ENCODE results near the gene GNRH2.

DNA sequence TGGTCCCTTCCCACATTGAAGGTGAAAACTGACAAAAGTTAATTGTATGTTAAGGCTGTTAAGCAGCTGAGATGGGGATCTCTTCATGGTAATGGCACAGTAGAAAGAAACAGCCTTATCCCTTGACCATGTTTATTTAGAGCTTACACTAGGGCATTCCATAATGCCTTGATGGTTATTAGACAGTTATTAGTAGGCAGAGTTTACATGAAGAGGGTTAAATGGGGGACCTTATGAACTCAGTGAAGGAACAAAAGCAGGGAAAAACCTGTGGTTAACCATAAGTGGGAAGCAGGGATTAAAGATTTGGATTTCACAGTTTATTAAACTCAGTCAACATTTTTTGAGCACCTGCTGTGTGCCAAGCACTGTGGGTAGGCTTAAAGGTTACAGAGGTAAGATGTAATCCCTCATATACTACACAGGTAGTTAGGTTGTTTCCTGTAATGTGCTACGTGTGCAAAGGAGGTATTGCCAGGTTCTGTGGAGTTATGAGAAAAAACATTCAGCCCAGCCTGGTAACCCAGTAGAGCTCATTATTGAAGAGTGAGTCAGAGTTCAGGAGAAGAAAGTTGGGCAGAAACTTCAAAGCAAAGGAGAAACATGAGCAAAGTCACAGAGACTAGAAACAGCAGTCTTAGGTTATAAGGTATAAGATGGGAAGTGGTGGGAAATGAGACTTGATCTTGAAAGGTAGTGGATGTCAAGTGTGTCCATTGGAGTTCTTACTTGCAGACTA, 32.3 kb upstream of the GNRH2 start:
- TF ChIP-seq, protein P1, sequence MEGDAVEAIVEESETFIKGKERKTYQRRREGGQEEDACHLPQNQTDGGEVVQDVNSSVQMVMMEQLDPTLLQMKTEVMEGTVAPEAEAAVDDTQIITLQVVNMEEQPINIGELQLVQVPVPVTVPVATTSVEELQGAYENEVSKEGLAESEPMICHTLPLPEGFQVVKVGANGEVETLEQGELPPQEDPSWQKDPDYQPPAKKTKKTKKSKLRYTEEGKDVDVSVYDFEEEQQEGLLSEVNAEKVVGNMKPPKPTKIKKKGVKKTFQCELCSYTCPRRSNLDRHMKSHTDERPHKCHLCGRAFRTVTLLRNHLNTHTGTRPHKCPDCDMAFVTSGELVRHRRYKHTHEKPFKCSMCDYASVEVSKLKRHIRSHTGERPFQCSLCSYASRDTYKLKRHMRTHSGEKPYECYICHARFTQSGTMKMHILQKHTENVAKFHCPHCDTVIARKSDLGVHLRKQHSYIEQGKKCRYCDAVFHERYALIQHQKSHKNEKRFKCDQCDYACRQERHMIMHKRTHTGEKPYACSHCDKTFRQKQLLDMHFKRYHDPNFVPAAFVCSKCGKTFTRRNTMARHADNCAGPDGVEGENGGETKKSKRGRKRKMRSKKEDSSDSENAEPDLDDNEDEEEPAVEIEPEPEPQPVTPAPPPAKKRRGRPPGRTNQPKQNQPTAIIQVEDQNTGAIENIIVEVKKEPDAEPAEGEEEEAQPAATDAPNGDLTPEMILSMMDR (IDR thresholded peaks at IDR 0.05) = no peak
- no peak for TF ChIP-seq FOXM1 (IDR thresholded peaks at IDR 0.05; ENCODE audit: low read depth)
- TF ChIP-seq, protein P2, sequence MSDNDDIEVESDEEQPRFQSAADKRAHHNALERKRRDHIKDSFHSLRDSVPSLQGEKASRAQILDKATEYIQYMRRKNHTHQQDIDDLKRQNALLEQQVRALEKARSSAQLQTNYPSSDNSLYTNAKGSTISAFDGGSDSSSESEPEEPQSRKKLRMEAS (IDR thresholded peaks at IDR 0.05; ENCODE audit: low read depth) = no peak
- no peak for TF ChIP-seq CHD2 (IDR thresholded peaks at IDR 0.05; ENCODE audit: low read length, partially characterized antibody)
- TF ChIP-seq RCOR1 (IDR thresholded peaks at IDR 0.05; ENCODE audit: low read length) = no peak
- TF ChIP-seq NRF1 (IDR thresholded peaks at IDR 0.05; ENCODE audit: low read depth, low read length) = no peak
- no peak for TF ChIP-seq EZH2phosphoT487 (IDR thresholded peaks at IDR 0.05; ENCODE audit: borderline replicate concordance, low read depth)
- no peak for TF ChIP-seq MEF2A (IDR thresholded peaks at IDR 0.05; ENCODE audit: borderline replicate concordance, low read depth)
- no peak for TF ChIP-seq EP300 (IDR thresholded peaks at IDR 0.05; ENCODE audit: borderline replicate concordance in 1 of 2, low read depth in 1 of 2, low read length in 1 of 2)
- no peak for TF ChIP-seq MXI1 (IDR thresholded peaks at IDR 0.05; ENCODE audit: low read depth, low read length)
- TF ChIP-seq, protein P3, sequence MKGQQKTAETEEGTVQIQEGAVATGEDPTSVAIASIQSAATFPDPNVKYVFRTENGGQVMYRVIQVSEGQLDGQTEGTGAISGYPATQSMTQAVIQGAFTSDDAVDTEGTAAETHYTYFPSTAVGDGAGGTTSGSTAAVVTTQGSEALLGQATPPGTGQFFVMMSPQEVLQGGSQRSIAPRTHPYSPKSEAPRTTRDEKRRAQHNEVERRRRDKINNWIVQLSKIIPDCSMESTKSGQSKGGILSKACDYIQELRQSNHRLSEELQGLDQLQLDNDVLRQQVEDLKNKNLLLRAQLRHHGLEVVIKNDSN (IDR thresholded peaks at IDR 0.05; ENCODE audit: borderline replicate concordance, low read depth) = no peak
